ENCODE results near the gene PSMB11. TPM values are rescaled to one million over a fixed set of nuclear protein-coding genes. Genes with fewer than 3 reads are reported as not detected.

Gene PSMB11
- total and polyA plus RNA-seq, 2 experiments from 2014 or later = not detected

GRCh38 chr14:23047034-23047634 lies 5.1 kb downstream of the PSMB11 start:
- DNase-seq (ENCODE audit: low spot score) = no peak
- H2AFZ ChIP-seq = no peak overlapping the region
- WGBS (ENCODE audit: low lambda C conversion rate, missing lambda C conversion rate) = 78% methylated on average over 6 of the region's 6 CpGs

GRCh38 chr14:23047751-23048693 lies 6.0 kb downstream of the PSMB11 start:
- WGBS (ENCODE audit: low lambda C conversion rate, missing lambda C conversion rate) = 97% methylated on average over 21 of the region's 85 CpGs
- no peaks in the 10 kb centered on the region for H3K79me2 ChIP-seq
- H3K36me3 ChIP-seq (replicated peaks; ENCODE audit: insufficient read depth, low read depth) = no peaks in the 10 kb centered on the region
- H3K9me3 ChIP-seq (ENCODE audit: low read depth) = no peaks in the 10 kb centered on the region
- no peak overlapping the region for H3K4me2 ChIP-seq
- H3K4me1 ChIP-seq (ENCODE audit: insufficient read depth) = no peaks in the 10 kb centered on the region
- no peaks in the 10 kb centered on the region for H4K20me1 ChIP-seq (ENCODE audit: insufficient read depth, poor library complexity, severe bottlenecking)
- no peak overlapping the region for H3K27ac ChIP-seq
- no peak for DNase-seq (ENCODE audit: low spot score)
- TF ChIP-seq CTCF (IDR thresholded peaks at IDR 0.05; ENCODE audit: poor library complexity) (no peak), EZH2 (IDR thresholded peaks at IDR 0.05; ENCODE audit: borderline replicate concordance) (no peak), EZH2phosphoT487 (IDR thresholded peaks at IDR 0.05; ENCODE audit: low read depth, severe bottlenecking, unreplicated experiment) (no peak)
- H3K27me3 ChIP-seq = no peaks in the 10 kb centered on the region
- H2AFZ ChIP-seq = no peak overlapping the region
- H3K9me2 ChIP-seq (replicated peaks; ENCODE audit: insufficient read depth) = no peaks in the 10 kb centered on the region
- no peak overlapping the region for H3K4me3 ChIP-seq

More at GRCh38 chr14:23047034-23047634, 5.1 kb downstream of the PSMB11 start:
- no peaks in the 10 kb centered on the region for H3K27me3 ChIP-seq
- no peaks in the 10 kb centered on the region for H3K9me3 ChIP-seq (ENCODE audit: low read depth)
- no peak overlapping the region for H3K4me3 ChIP-seq
- H3K9me2 ChIP-seq (replicated peaks; ENCODE audit: insufficient read depth) = no peaks in the 10 kb centered on the region
- no peak overlapping the region for H3K4me2 ChIP-seq
- no peaks in the 10 kb centered on the region for H3K4me1 ChIP-seq (ENCODE audit: insufficient read depth)
- H4K20me1 ChIP-seq (ENCODE audit: insufficient read depth, poor library complexity, severe bottlenecking) = no peaks in the 10 kb centered on the region
- TF ChIP-seq CTCF (IDR thresholded peaks at IDR 0.05; ENCODE audit: poor library complexity) (no peak), EZH2phosphoT487 (IDR thresholded peaks at IDR 0.05; ENCODE audit: low read depth, severe bottlenecking, unreplicated experiment) (no peak), EZH2 (IDR thresholded peaks at IDR 0.05; ENCODE audit: borderline replicate concordance) (no peak)
- no peaks in the 10 kb centered on the region for H3K36me3 ChIP-seq (replicated peaks; ENCODE audit: insufficient read depth, low read depth)
- no peak overlapping the region for H3K27ac ChIP-seq
- no peaks in the 10 kb centered on the region for H3K79me2 ChIP-seq

- Histone ChIP-seq H3K27ac (no peak overlapping the region), H3K4me2 (no peak overlapping the region), H3K9me2 (replicated peaks; ENCODE audit: insufficient read depth) (no peaks in the 10 kb centered on the region), H3K79me2 (no peaks in the 10 kb centered on the region), H3K4me3 (no peak overlapping the region), H4K20me1 (ENCODE audit: insufficient read depth, poor library complexity, severe bottlenecking) (no peaks in the 10 kb centered on the region), H3K36me3 (replicated peaks; ENCODE audit: insufficient read depth, low read depth) (no peaks in the 10 kb centered on the region), H3K4me1 (ENCODE audit: insufficient read depth) (no peaks in the 10 kb centered on the region), H3K9me3 (ENCODE audit: low read depth) (no peaks in the 10 kb centered on the region), H3K27me3 (no peaks in the 10 kb centered on the region), H2AFZ (no peak overlapping the region)
- DNase-seq (ENCODE audit: low spot score) = no peak
- TF ChIP-seq EZH2 (IDR thresholded peaks at IDR 0.05; ENCODE audit: borderline replicate concordance) (no peak), EZH2phosphoT487 (IDR thresholded peaks at IDR 0.05; ENCODE audit: low read depth, severe bottlenecking, unreplicated experiment) (no peak), CTCF (IDR thresholded peaks at IDR 0.05; ENCODE audit: poor library complexity) (no peak)
- WGBS (ENCODE audit: low lambda C conversion rate, missing lambda C conversion rate) = 95% methylated on average over 9 of the region's 9 CpGs
Measured at GRCh38 chr14:23049011-23049410, 7.0 kb downstream of the PSMB11 start.

Measured in hepatocyte (in vitro differentiated cells).